ENCODE data around the gene UBE2S. TPM values are rescaled to one million over a fixed set of nuclear protein-coding genes. Genes with fewer than 3 reads are reported as not detected.

Gene UBE2S
- total and polyA plus RNA-seq, 10 of the 15 experiments (the other 5 are each of a cell fraction or from before 2014, with no cell fraction given): 2.3 to 640 (median 127) TPM

GRCh38 chr19:55382522-55383054 is 25.0 kb downstream of the UBE2S start:
- ChIA-PET CTCF (interaction anchor here (1.0 to 3.4 kb wide), 6 partner anchors 43 to 223 kb away, joined by 3 to 49 read pairs (median 11); partner anchors contain the start of gene KMT5C), POLR2A (interaction anchor here (1.1 to 3.1 kb wide), 5 partner anchors 24 to 272 kb away, joined by 3 to 26 read pairs (median 19); partner anchors contain the start of genes KMT5C, U2AF2 and UBE2S), SMC1A (ENCODE audit: uncharacterized antibody, unreplicated experiment) (interaction anchor here (0.8 to 3.1 kb wide), 4 partner anchors 44 to 241 kb away, joined by 3 to 22 read pairs (median 10); partner anchors contain the start of gene KMT5C), RAD21 (ENCODE audit: unreplicated experiment) (interaction anchor here (0.7 to 3.1 kb wide), 4 partner anchors 44 to 242 kb away, joined by 4 to 28 read pairs (median 16); partner anchors contain the start of gene KMT5C)
- WGBS (ENCODE audit: insufficient coverage, insufficient replicate concordance, low lambda C conversion rate, missing lambda C conversion rate): 65% methylated on average over 3 of the region's 3 CpGs
- in situ Hi-C loops (cut with MboI): no loop called here
- Histone ChIP-seq H2AFZ (ENCODE audit: control insufficient read depth, low read depth, low read length) (no peak overlapping the region), H3K36me3 (ENCODE audit: control insufficient read depth in 2 of 2, insufficient read depth in 2 of 2, low read length in 1 of 2) (peaks cover 3 to 7% of the 10 kb centered on the region in 2 experiments; a peak in 2 of 4 replicates), H3K9me3 (replicated peaks; ENCODE audit: control insufficient read depth, insufficient read depth, low read length) (no peaks in the 10 kb centered on the region), H3K4me3 (peak overlapping the region; percentile 72; the same call in 1 of the 2 replicates), H3K4me2 (ENCODE audit: control insufficient read depth, insufficient read depth) (peak overlapping the region; percentile 58), H3K9ac (ENCODE audit: control insufficient read depth, insufficient read depth, low read length) (peak overlapping the region; percentile 58), H4K20me1 (ENCODE audit: control insufficient read depth, insufficient read depth) (peaks cover 11% of the 10 kb centered on the region), H3K27me3 (replicated peaks in 1 of 2; ENCODE audit: control insufficient read depth in 2 of 2, insufficient read depth in 2 of 2, low read length in 1 of 2) (no peaks in the 10 kb centered on the region), H3K79me2 (ENCODE audit: control insufficient read depth, insufficient read depth, low read length) (peaks cover 25% of the 10 kb centered on the region), H3K4me1 (ENCODE audit: control insufficient read depth, insufficient read depth, low read length) (peaks cover 15% of the 10 kb centered on the region), H3K27ac (ENCODE audit: control insufficient read depth, insufficient read depth) (no peak overlapping the region)
- TF ChIP-seq IRF5 (IDR thresholded peaks at IDR 0.05; ENCODE audit: borderline replicate concordance) (no peak), CBFB (IDR thresholded peaks at IDR 0.05; ENCODE audit: low read depth) (no peak), MAX (IDR thresholded peaks at IDR 0.05; ENCODE audit: low read depth, low read length) (no peak), ZNF217 (IDR thresholded peaks at IDR 0.05) (no peak), EGR1 (IDR thresholded peaks at IDR 0.05; ENCODE audit: borderline replicate concordance in 1 of 2, low read depth in 2 of 2, low read length in 2 of 2) (no peak), ZBTB40 (IDR thresholded peaks at IDR 0.05; ENCODE audit: borderline replicate concordance) (no peak), YY1 (IDR thresholded peaks at IDR 0.05; ENCODE audit: low read depth, low read length) (no peak), EZH2 (IDR thresholded peaks at IDR 0.05; ENCODE audit: borderline replicate concordance, control insufficient read depth, low read depth, low read length) (no peak), STAT1 (conservative IDR thresholded peaks at IDR 0.05) (no peak), ZBTB4 (CRISPR knock-in tag; IDR thresholded peaks at IDR 0.05) (no peak), NFIC (IDR thresholded peaks at IDR 0.05; ENCODE audit: low read depth, low read length) (no peak), CHD1 (IDR thresholded peaks at IDR 0.05; ENCODE audit: low read depth, low read length) (no peak), FOXM1 (IDR thresholded peaks at IDR 0.05; ENCODE audit: low read depth, low read length) (no peak), RFX5 (IDR thresholded peaks at IDR 0.05; ENCODE audit: low read depth, low read length) (no peak)
- FAIRE-seq (no peak), DNase-seq (ENCODE audit: low read depth, low spot score) (no peak), ATAC-seq (no peak)
- no TSS peak for BruUV-seq (replicated peaks)
- intact Hi-C loops (cut with micrococcal nuclease; ENCODE audit: unreplicated experiment): loop anchor here (5.0 to 10.0 kb wide), 3 partner anchors 80 to 768 kb away; partner anchors contain the start of gene PPP6R1
